ENCODE data around the gene CTNNBL1. TPM values are rescaled to one million over a fixed set of nuclear protein-coding genes. Genes with fewer than 3 reads are reported as not detected.

The CTNNBL1 gene
- total RNA-seq, 4 donors from 2014 or later = 11.5 to 57.2 (median 35.2) TPM

- H3K27me3 ChIP-seq = no peaks in the 10 kb centered on the region
- H3K27ac ChIP-seq = no peak overlapping the region
- no peaks in the 10 kb centered on the region for H3K36me3 ChIP-seq
- no peaks in the 10 kb centered on the region for H3K9me3 ChIP-seq
- no peaks in the 10 kb centered on the region for H3K4me1 ChIP-seq
- TF ChIP-seq, protein P1, sequence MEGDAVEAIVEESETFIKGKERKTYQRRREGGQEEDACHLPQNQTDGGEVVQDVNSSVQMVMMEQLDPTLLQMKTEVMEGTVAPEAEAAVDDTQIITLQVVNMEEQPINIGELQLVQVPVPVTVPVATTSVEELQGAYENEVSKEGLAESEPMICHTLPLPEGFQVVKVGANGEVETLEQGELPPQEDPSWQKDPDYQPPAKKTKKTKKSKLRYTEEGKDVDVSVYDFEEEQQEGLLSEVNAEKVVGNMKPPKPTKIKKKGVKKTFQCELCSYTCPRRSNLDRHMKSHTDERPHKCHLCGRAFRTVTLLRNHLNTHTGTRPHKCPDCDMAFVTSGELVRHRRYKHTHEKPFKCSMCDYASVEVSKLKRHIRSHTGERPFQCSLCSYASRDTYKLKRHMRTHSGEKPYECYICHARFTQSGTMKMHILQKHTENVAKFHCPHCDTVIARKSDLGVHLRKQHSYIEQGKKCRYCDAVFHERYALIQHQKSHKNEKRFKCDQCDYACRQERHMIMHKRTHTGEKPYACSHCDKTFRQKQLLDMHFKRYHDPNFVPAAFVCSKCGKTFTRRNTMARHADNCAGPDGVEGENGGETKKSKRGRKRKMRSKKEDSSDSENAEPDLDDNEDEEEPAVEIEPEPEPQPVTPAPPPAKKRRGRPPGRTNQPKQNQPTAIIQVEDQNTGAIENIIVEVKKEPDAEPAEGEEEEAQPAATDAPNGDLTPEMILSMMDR (IDR thresholded peaks at IDR 0.05) = no peak
- TF ChIP-seq POLR2A (IDR thresholded peaks at IDR 0.05) = no peak
- H3K4me3 ChIP-seq = no peak overlapping the region
- intact Hi-C loops (cut with DNase I; ENCODE audit: low total_unique reads) = no loop called here
- DNase-seq = no peak
These were observed 177.9 kb downstream of the CTNNBL1 start for GRCh38 chr20:37871751-37872150.

DNA sequence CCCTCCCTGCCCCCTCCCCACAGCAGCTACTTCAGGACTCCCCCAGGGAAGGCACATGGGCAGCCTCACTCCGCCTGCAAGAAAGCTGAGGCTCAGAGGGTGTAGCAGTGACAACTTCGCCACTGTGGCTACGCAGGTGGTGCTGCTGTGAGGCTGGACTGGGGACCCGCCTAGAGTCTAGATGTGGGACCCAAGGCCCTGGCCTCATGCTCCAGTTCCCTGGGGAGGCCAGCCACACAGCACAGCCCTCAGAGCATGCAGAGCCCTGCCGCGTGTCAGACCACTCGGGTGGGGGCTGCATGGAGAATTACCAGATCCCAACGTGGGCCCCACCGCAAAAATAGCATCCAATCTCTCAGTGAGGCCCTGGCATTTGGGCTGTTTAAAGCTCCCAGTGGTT is 178.3 kb downstream of the CTNNBL1 start:
- TF ChIP-seq, protein P1 (IDR thresholded peaks at IDR 0.05) = no peak
- TF ChIP-seq POLR2A (IDR thresholded peaks at IDR 0.05) = no peak
- H3K4me3 ChIP-seq = no peak overlapping the region
- H3K36me3 ChIP-seq = no peaks in the 10 kb centered on the region
- intact Hi-C loops (cut with DNase I; ENCODE audit: low total_unique reads) = no loop called here
- no peaks in the 10 kb centered on the region for H3K27me3 ChIP-seq
- no peaks in the 10 kb centered on the region for H3K4me1 ChIP-seq
- no peaks in the 10 kb centered on the region for H3K9me3 ChIP-seq
- no peak for DNase-seq
- no peak overlapping the region for H3K27ac ChIP-seq

DNA sequence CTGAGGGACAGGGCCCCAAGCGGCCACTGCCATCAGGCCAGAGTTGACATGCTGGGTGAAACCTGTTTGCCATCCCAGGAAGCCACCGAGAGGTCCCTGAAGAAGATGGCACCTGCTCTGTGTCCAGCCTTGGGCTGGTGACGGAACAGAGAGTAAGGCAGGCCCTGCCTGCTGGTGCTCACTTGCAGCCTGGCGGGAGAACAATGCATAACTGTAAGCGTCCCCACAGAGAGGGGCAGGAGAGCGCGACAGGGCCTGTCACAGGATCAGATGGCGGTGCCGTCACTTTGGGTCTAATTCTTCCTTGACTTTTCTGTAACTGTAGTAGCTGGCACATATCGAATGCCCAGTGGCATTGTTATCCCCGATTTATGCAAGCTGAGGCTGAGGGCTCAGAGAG is 180.1 kb downstream of the CTNNBL1 start:
- DNase-seq = no peak
- H3K36me3 ChIP-seq = no peaks in the 10 kb centered on the region
- H3K27me3 ChIP-seq = no peaks in the 10 kb centered on the region
- H3K4me1 ChIP-seq = no peaks in the 10 kb centered on the region
- intact Hi-C loops (cut with DNase I; ENCODE audit: low total_unique reads) = no loop called here
- H3K27ac ChIP-seq = no peak overlapping the region
- TF ChIP-seq, protein P1 (IDR thresholded peaks at IDR 0.05) = no peak
- TF ChIP-seq POLR2A (IDR thresholded peaks at IDR 0.05) = no peak
- no peak overlapping the region for H3K4me3 ChIP-seq
- no peaks in the 10 kb centered on the region for H3K9me3 ChIP-seq

DNA sequence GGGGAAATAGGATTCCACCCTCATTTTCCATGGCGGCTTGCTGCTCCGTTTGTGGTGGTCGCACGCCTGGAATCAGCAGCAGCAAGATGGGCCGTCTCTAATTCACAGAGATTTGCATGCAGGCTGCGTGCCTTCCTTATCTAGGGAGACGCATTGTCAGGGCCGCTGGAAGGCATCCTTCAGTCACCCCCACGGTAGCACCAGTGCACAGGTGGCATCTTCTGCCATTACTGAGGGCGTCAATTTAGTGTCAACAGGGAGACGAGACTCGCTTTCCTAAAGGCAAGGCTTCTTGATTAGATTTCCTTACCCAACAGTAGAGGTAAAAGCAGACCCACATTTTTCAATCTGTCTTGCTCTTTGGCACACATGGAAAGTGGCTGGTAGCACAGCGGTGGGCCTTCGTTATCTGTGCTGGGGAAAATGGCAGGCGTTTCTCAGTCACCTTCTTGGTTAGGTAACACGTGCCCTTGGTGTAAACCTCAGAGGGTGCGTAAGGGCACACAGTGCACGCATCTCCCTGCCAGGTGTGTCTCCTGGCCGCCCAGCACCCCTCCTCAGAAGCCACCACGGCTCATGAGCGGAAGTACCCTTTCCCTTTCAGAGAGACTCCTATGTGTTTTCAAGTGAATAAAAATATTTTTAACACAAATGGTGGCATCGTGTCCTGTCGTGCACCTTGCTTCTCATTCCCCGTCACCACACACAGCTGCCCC is 181.8 kb downstream of the CTNNBL1 start:
- intact Hi-C loops (cut with DNase I; ENCODE audit: low total_unique reads) = no loop called here
- no peak overlapping the region for H3K27ac ChIP-seq
- no peak overlapping the region for H3K4me3 ChIP-seq
- DNase-seq = no peak
- no peaks in the 10 kb centered on the region for H3K9me3 ChIP-seq
- H3K36me3 ChIP-seq = no peaks in the 10 kb centered on the region
- no peak for TF ChIP-seq POLR2A (IDR thresholded peaks at IDR 0.05)
- TF ChIP-seq, protein P1 (IDR thresholded peaks at IDR 0.05) = no peak
- no peaks in the 10 kb centered on the region for H3K4me1 ChIP-seq
- no peaks in the 10 kb centered on the region for H3K27me3 ChIP-seq

DNA sequence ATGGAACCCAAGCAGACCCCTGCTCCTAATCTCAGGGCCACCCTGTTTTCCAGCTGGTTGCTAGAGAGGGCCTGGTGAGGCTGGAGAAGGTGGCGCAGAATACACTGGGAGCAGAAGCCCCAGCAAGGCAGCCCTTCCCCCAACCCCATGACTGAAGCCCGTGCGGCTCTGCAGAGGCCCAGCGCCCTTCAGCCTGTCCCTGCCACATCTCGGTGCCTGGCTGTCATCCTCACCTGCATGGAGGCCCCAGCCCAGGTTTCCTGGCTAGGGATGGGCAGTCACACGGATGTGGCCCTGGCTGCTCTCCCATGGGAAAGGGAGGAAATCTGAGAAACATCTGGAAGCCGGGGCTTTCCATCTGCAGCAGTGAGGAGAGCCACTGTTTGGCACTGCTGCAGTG is 183.0 kb downstream of the CTNNBL1 start:
- Histone ChIP-seq H3K27me3 (no peaks in the 10 kb centered on the region), H3K4me3 (no peak overlapping the region), H3K27ac (no peak overlapping the region), H3K9me3 (no peaks in the 10 kb centered on the region), H3K4me1 (no peaks in the 10 kb centered on the region), H3K36me3 (no peaks in the 10 kb centered on the region)
- DNase-seq = no peak
- intact Hi-C loops (cut with DNase I; ENCODE audit: low total_unique reads) = no loop called here
- TF ChIP-seq, protein P1 (IDR thresholded peaks at IDR 0.05) = no peak
- TF ChIP-seq POLR2A (IDR thresholded peaks at IDR 0.05) = no peak

All from uterus (tissue), 4 donors.